NCI-H2171 (cell line): Measurements from ENCODE around the gene SSR4.
"Not testable (repeated sequence)": the region's sequence is repeated elsewhere in the genome, so short reads cannot be mapped to it uniquely, and the experiment has no call there.

Experiments used
- DNase-seq: peaks from one replicate; lab custom pipeline; 2025; lab: John Stamatoyannopoulos, UW

The SSR4 gene

GRCh38 chrX:153805436-153805835 is 11.0 kb downstream of the SSR4 start:
- no peak for DNase-seq

DNA sequence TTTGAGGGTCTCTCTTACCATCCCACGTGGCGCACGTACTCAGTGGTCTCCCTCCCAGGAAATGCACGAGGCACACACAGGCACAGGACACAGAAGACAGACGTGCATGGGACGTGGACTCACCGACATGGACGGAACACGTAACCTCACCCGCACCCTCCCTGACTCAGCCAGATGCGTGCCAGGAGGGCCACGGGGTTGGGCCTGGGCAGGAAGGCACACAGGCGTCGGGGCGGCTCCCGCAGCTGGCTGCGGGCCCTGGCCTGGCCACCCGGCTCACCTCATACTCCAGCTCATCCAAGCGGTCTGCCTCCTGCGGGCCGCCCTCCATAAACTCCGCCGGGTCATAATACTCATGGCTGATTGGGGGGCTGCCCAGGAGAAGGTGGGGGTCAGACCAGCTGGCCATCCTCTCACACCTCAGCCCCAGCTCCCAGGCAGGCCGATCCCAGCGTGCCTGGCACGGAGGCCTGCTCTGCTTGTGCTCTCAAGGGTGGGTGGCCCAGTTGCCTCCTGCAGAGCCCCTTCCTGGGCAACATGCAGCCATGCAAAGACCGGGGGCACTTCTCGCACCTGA is 12.6 kb downstream of the SSR4 start:
- no peak for DNase-seq

GRCh38 chrX:153807976-153808375 is 13.5 kb downstream of the SSR4 start:
- no peak for DNase-seq

DNA sequence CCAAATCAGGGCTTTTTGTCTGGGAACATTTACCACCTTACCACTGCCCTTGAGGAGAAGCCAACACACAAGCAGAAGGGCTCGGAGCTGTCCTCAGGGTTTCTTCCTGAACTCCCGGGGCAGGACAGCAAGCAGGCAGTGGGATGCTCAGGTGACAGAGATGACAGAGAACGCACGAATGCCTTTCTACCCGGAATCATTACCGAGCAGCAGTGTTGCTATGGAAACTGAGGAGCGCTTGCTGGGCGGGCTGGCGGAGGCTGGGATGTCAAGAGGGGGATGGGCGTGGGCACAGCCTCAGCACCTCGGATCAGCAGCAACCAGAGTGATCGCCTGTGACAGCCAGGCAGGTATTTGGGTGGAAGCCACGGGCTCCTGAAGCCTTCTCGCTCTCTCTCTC is 17.8 kb downstream of the SSR4 start:
- DNase-seq = no peak

DNA sequence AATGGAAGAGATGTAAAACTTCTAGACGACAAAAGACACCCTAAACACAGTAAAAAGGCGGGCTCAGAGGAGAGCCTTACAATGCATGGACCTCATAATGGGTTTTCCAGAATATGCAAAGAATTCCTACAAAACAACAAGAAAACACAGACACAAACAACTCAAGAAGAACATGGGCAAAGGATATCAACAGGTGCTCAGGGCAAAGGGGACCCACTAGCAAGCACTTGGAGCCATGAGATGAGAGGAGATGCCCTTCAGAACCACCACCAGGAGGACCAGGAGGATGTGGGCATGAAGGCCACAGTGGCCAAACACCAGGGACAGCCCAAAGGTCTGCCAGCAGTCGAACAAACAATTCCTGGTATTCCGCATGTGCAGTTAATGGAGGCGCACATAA is 18.7 kb downstream of the SSR4 start:
- DNase-seq = no peak

DNA sequence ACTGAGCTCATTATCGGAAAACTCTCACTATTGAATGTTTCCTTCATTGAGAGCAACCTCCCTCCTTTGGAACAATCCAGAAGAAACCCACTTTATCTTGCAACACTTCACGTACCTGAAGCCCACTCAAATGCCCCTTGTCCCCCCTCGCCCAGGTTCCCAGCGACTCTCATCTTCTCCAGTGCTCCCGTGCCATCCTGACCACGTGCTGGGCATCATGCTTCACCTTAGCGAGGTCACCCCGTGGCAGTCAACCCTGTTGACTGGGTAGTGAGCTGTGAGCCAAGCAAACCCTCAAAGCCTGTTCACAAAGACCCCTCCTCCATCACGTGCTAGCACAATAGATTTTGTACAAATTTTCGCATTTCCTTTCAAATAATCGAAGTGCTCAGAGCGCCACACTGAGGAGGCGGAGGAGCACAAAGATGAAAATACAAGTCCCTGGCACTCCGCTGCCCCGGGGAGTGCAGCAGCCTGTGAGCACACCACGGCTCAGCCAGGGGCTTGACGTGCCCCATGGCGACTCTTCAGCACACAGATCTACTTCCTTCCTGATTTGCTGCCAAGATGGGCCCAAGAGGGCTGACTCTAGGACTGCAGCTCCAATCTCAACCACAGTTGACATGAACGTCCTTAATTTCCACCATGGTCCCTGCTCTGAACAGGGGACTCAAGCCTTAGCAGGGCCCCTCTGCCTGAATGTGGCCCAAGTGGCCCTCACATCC is 20.3 kb downstream of the SSR4 start:
- DNase-seq = no peak

GRCh38 chrX:153816831-153817690 is 22.6 kb downstream of the SSR4 start:
- DNase-seq = no peak

- not testable (repeated sequence) for DNase-seq
Observed at GRCh38 chrX:153818064-153818463, 23.6 kb downstream of the SSR4 start.

GRCh38 chrX:153818571-153819383 is 24.3 kb downstream of the SSR4 start:
- peak; percentile 37 for DNase-seq

DNA sequence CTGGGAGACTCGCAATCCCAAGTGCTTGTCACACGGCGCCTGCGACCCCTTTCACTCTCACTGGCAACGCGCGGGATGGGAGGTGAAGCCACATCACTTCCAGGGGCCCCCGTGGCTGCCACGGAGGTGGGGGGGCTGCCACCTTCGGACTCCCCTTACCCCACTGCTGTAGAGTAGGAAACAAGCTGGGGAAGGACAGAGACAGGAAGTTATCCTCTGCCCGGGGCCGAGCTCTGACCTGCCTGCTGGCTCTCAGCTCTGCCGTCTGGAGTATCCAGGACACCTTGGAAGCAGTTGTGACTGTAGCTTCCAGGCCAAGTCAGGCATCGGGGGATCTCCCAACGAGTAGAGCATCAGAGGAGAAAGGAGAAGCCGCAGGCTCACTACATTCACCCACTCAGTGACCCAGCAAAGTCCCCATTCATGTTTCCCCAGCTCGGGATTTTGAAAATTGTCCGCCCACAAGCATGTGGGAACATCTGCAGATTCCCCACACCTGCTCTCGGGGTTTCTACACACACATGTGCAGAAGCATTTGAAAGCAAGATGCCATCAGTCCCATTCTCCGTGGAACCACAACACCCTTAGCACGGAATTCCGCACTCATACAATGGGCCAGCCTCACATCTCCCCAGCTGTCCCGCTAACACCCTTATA is 25.0 kb downstream of the SSR4 start:
- DNase-seq = no peak

DNA sequence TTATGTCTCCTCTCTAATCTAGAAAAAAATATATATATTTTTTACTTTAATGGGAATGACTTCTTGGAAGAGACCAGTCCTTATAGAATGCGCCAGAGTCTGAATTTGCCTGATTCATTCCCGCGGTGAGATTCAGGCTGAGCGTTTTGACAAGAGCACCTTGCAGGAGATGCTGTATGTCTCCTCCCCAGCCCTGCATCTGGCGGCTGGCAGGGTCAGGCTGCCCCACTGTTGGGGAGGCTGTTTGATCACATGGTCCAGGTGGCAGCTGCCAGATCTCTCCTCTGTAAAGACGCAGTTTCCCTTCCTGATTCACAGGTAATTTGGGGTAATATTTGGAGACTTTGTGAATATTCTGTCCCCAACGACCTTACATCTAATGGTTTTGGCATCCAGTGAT is 26.1 kb downstream of the SSR4 start:
- DNase-seq = peak; percentile 50

GRCh38 chrX:153821066-153821465 is 26.6 kb downstream of the SSR4 start:
- DNase-seq = no peak

DNA sequence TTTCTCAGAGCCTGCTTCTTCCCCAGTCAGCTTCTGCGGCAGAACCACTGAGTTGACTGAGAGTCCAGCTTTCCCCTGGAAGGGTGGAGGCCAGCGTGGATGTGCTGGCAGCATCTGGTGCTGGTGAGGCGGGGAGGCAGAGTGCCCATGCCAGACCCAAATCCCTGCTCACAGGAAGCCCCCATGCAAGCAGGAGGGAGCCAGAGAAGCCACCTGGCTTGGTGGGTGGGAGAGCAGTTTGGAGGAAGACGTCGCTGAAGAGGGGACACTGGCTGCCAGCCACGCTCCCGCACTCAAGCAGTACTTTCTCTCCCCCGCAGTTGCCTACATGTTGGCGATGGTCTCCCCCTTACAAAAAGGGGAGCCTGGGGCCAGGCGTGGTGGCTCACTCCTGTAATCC is 29.9 kb downstream of the SSR4 start:
- no peak for DNase-seq

GRCh38 chrX:153825042-153825441 is 30.6 kb downstream of the SSR4 start:
- DNase-seq = no peak

DNA sequence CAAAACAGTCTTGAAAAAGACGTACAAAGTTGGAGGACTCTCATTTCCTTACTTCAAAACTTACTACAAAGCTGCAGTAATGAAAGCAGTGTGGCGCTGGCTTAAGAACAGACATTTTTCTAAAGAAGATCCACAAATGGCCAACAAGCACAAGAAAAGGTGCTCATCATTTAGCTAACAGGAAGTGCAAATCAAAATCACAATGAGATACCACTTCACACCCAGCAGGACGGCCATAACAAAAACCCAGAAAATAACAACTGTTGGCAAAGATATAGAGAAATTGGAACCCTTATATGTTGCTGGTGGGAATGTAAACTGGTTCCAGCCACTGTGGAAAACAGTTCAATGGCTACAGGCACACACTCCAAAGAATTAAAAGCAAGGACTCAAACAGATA is 32.5 kb downstream of the SSR4 start:
- DNase-seq = no peak

DNA sequence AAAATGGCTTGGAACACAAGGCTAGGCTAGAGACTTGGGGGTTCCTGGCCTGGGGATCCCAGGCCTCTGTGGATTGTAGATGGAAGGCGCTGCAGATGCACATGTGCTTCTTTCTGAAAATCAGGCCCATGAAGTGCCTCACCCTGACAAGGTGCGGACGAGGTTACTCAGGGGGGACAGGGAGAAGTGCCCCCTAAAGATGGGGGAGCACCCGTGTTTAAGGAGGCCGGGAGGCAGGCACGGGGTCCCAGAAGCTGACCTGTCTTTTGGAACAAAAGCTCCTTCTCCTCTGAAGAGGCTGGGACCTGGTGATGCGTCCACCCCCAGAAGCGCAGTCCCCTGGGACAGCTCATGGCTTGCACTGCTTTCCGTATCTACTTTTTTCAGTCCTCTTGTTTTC is 33.4 kb downstream of the SSR4 start:
- no peak for DNase-seq

- DNase-seq = no peak
Observed at GRCh38 chrX:153828308-153828707, 33.8 kb downstream of the SSR4 start.

- no peak for DNase-seq
Observed at GRCh38 chrX:153828723-153829548, 34.5 kb downstream of the SSR4 start.

GRCh38 chrX:153829549-153829798 is 35.0 kb downstream of the SSR4 start:
- no peak for DNase-seq

DNA sequence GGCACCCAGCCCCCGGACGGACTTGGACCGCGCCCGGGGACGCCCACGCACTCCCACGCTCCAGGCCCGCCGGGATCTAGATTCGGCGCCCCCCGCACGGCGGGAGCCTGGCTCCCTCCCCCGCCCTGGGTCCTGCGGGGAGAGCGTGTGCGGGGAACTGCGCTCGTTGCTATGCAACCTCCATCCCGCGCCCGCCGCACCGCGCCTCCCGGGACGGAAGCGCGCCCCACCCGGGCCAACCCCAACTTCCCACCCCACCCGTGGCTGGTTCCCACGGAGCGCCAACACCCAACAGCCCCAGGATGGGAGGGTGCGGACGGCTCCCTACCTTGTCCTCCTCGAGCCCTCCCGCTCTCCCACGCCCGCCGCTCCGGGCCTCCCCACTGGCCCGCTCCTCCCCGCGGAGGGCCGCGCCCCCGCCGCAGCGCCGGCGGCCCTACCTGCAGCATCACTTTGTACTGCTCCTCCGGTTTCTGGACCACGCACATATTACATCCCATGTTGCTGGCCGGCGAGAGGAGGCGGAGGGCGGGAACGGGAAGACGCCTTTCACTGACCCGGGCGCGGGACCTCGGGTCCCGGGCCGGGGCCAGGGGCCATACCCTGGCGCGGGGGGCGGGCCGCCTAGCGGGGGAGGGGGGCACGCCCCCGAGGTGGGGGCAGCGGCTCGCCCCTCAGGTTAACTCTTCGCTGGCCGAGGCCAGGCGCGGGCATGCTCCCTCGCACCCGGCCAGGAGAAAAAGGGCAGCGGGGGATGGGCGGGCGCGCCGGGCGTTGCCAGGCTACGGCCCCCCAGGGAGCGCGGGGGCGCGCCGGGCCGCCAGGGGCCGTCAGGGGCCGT is 35.6 kb downstream of the SSR4 start, which contains the start of gene PDZD4:
Gene PDZD4 (minus strand): TSS at position 746 of the 841 bp plus-strand sequence. CDS start 246 bp downstream, at position 500.
- DNase-seq = no peak
